Mesangial cell (primary cell): ENCODE results near the gene SLC12A9. TPM values are rescaled to one million over a fixed set of nuclear protein-coding genes. Genes with fewer than 3 reads are reported as not detected.

Source experiments
- total RNA-seq: library from RNA; depleted of rRNA; stranded (reverse); fragments of >200 nt; gene quantifications from 2 replicates; pipeline ENCODE4 v1.2.3, GENCODE V29; 2015

SLC12A9 gene, protein sequence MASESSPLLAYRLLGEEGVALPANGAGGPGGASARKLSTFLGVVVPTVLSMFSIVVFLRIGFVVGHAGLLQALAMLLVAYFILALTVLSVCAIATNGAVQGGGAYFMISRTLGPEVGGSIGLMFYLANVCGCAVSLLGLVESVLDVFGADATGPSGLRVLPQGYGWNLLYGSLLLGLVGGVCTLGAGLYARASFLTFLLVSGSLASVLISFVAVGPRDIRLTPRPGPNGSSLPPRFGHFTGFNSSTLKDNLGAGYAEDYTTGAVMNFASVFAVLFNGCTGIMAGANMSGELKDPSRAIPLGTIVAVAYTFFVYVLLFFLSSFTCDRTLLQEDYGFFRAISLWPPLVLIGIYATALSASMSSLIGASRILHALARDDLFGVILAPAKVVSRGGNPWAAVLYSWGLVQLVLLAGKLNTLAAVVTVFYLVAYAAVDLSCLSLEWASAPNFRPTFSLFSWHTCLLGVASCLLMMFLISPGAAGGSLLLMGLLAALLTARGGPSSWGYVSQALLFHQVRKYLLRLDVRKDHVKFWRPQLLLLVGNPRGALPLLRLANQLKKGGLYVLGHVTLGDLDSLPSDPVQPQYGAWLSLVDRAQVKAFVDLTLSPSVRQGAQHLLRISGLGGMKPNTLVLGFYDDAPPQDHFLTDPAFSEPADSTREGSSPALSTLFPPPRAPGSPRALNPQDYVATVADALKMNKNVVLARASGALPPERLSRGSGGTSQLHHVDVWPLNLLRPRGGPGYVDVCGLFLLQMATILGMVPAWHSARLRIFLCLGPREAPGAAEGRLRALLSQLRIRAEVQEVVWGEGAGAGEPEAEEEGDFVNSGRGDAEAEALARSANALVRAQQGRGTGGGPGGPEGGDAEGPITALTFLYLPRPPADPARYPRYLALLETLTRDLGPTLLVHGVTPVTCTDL
- total RNA-seq = 24.4 and 26.5 TPM in 2 replicates

DNA sequence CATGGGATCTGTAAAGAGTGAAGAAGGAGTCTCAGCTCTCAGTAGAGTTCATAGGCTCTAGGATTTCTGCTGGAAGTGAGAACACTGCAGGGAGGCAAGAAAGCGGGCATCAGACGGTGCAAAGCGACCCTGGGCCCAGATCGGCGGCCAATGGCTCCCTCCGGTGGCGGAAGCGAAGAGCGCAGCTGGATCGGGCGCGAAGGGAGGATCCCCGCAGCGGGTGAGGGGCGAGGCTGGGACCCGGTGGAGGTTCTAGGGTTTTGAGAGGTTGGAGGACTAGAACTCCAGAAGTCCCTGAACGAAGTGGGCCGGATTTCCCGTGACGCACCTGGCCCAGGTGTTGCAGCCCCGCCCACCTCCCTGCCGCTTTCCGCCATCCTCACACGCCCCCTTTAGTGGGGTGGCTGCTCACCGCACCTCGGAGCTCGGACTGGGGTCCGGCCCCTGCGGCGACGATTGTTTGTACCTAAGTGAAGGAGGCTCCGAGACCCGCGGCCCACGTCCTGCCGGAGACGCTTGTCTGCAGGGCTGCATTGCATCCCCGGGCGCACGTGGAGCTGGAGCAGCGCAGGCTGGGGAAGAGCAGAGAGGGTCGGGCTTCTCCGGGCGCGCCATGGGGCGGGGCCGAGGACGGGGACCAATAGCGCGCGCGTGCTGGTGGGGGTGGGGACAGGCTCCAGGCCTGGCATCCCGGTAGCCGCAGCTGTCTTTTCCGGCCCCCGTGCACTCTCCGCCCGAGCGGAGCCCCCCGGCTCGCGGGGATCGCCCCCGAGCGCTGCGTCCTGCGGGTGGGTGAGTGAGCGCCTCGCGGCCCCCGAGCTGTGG lies at the start of gene SLC12A9:
Gene SLC12A9 (plus strand): TSS at position 666 of the 825 bp plus-strand sequence. CDS start 1,485 bp downstream, outside the sequence.

DNA sequence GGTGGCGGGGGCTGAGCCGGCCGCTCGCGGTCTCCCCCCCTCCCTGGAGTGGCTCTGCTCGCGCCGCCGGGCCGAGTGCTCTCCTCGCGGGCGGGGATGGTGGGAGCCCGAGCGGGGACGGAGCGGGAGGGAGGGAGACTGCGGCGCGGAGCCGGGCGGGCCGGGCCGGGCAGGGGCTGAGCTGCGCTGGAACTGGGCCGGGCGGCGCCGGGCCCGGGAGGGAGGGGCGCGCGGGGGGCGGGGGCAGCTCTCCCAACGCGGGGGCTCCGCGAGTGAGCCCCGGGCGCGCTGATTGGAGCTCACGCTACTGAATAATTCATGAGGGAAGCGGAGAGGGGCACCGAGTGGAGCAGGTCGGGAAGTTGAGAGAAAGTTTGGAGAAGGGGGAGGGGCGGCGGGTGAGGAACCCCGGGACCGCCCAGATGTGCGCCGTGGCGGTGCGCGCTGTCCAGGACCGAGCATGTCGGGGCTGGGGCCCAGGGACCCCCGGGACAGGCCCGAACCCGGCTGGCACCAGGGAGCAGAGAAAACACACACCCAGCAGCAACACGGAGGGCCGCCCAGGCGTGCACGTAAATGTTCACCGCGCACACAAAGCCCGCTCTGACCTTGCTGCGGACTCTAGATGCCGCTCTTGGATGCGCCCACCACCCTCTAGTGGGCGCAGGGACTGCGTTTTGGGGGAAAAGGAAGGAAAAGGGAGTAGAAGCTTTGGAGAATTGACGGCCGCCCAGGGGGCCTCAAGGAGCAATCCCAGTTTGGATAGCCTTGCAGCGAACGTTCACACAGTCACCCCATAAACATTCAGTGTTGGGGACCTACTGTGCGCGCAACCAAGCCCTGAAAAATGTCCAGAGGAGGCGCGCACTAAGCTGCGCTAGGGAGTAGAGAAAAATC lies 24.9 kb upstream of the SLC12A9 start, which contains the start of gene EPHB4:
Gene EPHB4 (minus strand): TSS at position 194 of the 897 bp plus-strand sequence. CDS start 493 bp downstream, outside the sequence.

DNA sequence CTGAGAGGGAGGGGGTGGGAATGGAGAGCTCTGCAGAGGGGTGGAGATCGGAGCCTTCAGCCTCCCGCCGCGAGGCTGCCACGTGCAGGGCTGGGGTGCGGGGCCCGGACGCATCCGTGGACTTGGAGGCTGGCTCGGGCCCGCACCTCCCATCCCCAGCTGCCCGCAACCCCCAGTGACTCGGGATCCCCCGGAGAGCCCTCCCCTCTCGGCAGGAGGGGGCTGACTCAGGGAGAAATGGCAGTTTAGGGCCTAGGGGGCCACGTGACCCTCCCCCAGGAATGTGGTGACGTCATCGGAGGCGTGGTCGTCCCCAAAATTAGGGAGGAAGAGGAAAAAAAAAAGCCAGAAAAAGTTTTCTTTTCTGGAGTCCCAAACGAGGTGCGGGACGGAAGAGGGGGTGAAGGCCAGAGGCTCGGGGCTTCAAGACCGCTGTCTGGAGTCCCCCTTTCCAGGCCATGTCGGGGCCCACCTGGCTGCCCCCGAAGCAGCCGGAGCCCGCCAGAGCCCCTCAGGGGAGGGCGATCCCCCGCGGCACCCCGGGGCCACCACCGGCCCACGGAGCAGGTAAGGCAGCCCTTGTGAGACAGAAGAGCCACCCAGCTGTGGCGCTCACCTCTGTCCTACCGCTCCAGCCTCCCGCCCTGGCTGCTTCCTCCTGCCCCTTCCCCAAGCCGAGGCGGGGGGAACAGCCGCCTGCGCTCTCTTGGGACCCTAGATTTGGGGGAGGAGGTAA lies 14.7 kb downstream of the SLC12A9 start, which contains the start of gene TRIP6:
Gene TRIP6 (plus strand): TSS at position 348 of the 736 bp plus-strand sequence. CDS start 111 bp downstream, at position 459.

DNA sequence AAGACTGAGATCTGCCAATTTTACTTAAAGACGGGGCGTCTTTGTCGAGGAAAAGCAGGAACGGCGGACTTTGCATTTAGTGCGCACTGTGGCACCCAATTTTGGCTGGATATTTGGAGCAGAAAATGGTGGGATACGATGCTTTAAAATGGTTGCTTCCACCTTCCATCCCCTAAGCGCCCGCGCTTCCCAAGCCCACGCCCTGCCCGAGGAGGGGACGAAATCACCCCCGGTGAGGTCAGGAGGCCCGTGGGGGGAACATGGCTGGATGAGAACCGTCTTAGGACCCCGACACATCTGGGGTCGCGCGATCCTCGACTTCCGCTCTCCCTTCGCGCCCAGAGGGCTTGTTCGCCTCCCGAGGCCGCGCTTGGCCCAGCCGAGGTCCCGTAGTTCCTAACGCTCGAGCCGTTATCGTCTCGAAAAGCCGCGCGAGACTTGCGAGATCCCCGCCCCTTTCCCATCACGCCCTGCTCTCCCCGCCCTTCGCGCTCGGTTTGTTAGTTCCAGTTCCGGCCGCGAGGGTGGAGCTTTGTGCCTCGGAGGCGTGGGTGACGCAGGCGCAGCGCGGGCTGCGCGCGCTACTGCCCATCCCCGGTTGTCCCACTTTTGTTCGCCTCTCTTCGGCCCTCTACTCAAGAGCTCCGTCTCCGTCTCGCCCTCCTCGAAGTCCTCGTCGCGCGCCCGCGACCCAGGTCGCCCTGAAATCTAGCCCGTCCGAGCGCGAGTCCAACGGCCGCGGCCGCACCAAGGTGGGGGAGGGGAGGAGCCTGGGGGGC lies 22.3 kb downstream of the SLC12A9 start, which contains the start of gene SRRT:
Gene SRRT (plus strand): TSS at position 527 of the 779 bp plus-strand sequence. CDS start 488 bp downstream, outside the sequence.

DNA sequence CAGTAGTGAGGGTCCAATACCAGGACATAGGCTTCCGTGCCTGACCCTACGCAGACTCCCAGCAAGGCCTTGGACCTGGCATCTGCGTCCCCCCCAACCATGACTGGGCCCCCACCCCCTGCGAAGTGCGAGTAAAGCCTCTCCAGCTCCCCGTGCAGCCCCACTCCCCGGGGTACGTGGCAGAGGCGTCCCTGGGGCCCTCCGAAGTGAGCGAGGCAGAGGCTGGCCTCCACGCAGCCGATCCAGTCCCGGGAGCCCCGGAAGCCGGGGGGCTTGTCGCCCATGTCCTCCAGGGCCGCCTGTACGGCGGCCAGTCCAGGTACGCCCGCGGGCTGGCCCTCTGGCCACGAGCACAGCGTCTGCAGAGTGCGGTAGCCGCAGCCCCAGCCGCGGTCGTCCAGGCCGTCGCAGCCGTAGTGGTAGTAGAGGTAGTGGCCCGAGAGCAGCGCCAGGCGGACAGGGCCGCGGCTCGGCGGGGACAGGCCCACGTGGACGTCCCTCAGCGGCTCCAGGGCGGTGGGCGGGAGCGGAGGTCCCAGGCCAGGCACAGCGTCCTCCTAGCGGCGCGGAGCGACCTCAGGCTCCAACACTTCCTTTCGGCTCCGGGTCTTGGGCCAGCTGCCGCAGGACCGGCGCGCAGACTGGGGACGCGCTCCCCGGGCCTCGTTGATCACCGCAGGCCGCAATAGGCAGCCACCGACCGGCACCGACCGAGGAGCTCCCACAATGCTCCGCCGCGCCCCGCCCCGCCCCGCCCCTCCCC lies 36.7 kb downstream of the SLC12A9 start, which contains the start of gene UFSP1:
Gene UFSP1 (minus strand): TSS at position 728 of the 763 bp plus-strand sequence. CDS start 444 bp downstream, at position 284.

DNA sequence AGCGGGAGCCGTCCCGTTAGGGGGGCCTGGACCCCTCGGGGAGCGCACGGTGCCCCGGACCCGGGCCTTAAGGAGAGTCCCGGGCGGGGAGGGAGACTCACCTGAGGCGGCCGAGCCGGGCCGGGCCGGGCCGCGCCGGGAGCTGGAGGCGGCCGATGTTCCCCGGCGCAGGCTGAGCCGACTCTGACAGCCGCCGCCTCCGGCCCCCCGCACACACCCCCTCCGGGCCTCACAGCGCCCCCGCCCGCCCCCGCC lies 43.1 kb downstream of the SLC12A9 start, which contains the start of gene ACHE:
Gene ACHE (minus strand): TSS at position 188 of the 255 bp plus-strand sequence. CDS start 1,656 bp downstream, outside the sequence.

Other genes with a start within 250 kb of the SLC12A9 start
- gene MOSPD3, start 240.2 kb upstream of the SLC12A9 start, total RNA-seq = 21.5 and 42.8 TPM in 2 replicates
- 0.33 and 0.63 TPM in 2 replicates for gene TFR2, start 211.2 kb upstream of the SLC12A9 start, total RNA-seq
- not detected in 2 replicates for gene ACTL6B, start 196.3 kb upstream of the SLC12A9 start, total RNA-seq
- 378 and 380 TPM in 2 replicates for gene GNB2, start 179.0 kb upstream of the SLC12A9 start, total RNA-seq
- 9.0 and 15.1 TPM in 2 replicates for gene GIGYF1, start 158.5 kb upstream of the SLC12A9 start, total RNA-seq
- gene POP7, start 146.6 kb upstream of the SLC12A9 start, total RNA-seq = 44.2 and 109 TPM in 2 replicates
- gene EPO, start 132.2 kb upstream of the SLC12A9 start, total RNA-seq = not detected in 2 replicates
- gene ZAN, start 119.1 kb upstream of the SLC12A9 start, total RNA-seq = not detected in 2 replicates
- gene EPHB4, start 25.2 kb upstream of the SLC12A9 start, total RNA-seq = 52.1 and 61.9 TPM in 2 replicates
- gene TRIP6, start 14.7 kb downstream of the SLC12A9 start, total RNA-seq = 74.3 and 84.3 TPM in 2 replicates
- gene SRRT, start 22.4 kb downstream of the SLC12A9 start, total RNA-seq = 63.5 and 101 TPM in 2 replicates
- gene UFSP1, start 37.0 kb downstream of the SLC12A9 start, total RNA-seq = 5.4 and 11.4 TPM in 2 replicates
- under 0.01 and 0.51 TPM in 2 replicates for gene ACHE, start 43.2 kb downstream of the SLC12A9 start, total RNA-seq
- not detected in 2 replicates for gene MUC3A, start 96.8 kb downstream of the SLC12A9 start, total RNA-seq
- gene MUC12, start 116.9 kb downstream of the SLC12A9 start, total RNA-seq = 1.3 and 2.9 TPM in 2 replicates
- gene MUC17, start 167.4 kb downstream of the SLC12A9 start, total RNA-seq = not detected in 2 replicates
- 9.0 and 16.1 TPM in 2 replicates for gene TRIM56, start 232.8 kb downstream of the SLC12A9 start, total RNA-seq